Measurements from ENCODE around the gene DALRD3. TPM values are rescaled to one million over a fixed set of nuclear protein-coding genes. Genes with fewer than 3 reads are reported as not detected.

The DALRD3 gene
- total RNA-seq, 2 experiments from 2014 or later, result 15.1 to 15.6 TPM

- H3K36me3 ChIP-seq (ENCODE audit: insufficient read depth, low read length), result peaks cover 11% of the 10 kb centered on the region
- no peak overlapping the region for H3K27ac Mint-ChIP-seq
- H3K9me3 ChIP-seq (ENCODE audit: control insufficient read depth in 1 of 2, insufficient read depth in 1 of 2, low read length in 2 of 2), result no peaks in the 10 kb centered on the region
- H3K9me3 Mint-ChIP-seq, result no peaks in the 10 kb centered on the region
- TF ChIP-seq CTCF (IDR thresholded peaks at IDR 0.05), result no peak
- POLR2A ChIA-PET, result interaction anchor here (2.6 kb wide), 1 partner anchor 14 kb away, joined by 13 read pairs; the partner anchor contains the start of gene WDR6
- no peaks in the 10 kb centered on the region for H3K27me3 ChIP-seq (ENCODE audit: control insufficient read depth in 1 of 2, insufficient read depth in 2 of 2, low read length in 2 of 2)
- H3K4me1 Mint-ChIP-seq (ENCODE audit: low read depth), result peaks cover 33% of the 10 kb centered on the region
- H3K4me3 ChIP-seq (ENCODE audit: low read length), result no peak overlapping the region
- H3K4me3 Mint-ChIP-seq, result no peak overlapping the region
- peaks cover 37% of the 10 kb centered on the region for H3K4me1 ChIP-seq (ENCODE audit: insufficient read depth, low read length)
- DNase-seq, result no peak
- CTCF ChIA-PET, result no interaction called here
- intact Hi-C loops (cut with DNase I, micrococcal nuclease), result no loop called here
- no peaks in the 10 kb centered on the region for H3K27me3 Mint-ChIP-seq
- H3K36me3 Mint-ChIP-seq (ENCODE audit: low read depth), result peaks cover 24% of the 10 kb centered on the region
- H3K27ac ChIP-seq (ENCODE audit: low read depth in 1 of 2, low read length in 2 of 2), result no peak overlapping the region
- ATAC-seq (ENCODE audit: poor library complexity), result no peak
Observed at GRCh38 chr3:48993834-48994233, 24.5 kb downstream of the DALRD3 start.

- Histone ChIP-seq H3K27me3 (ENCODE audit: control insufficient read depth in 1 of 2, insufficient read depth in 2 of 2, low read length in 2 of 2) (no peaks in the 10 kb centered on the region), H3K4me3 (ENCODE audit: low read length) (peak overlapping the region; percentile 81), H3K9me3 (ENCODE audit: control insufficient read depth in 1 of 2, insufficient read depth in 1 of 2, low read length in 2 of 2) (no peaks in the 10 kb centered on the region), H3K4me1 (ENCODE audit: insufficient read depth, low read length) (peaks cover 48% of the 10 kb centered on the region), H3K36me3 (ENCODE audit: insufficient read depth, low read length) (peaks cover 11% of the 10 kb centered on the region), H3K27ac (ENCODE audit: low read depth in 1 of 2, low read length in 2 of 2) (peak overlapping the region; percentile 52 to 71)
- CTCF ChIA-PET, result interaction anchor here (2.3 to 6.6 kb wide), 2 partner anchors 15 to 30 kb away, joined by 14 to 100 read pairs; partner anchors contain the start of genes NDUFAF3 and WDR6
- DNase-seq (no peak), ATAC-seq (ENCODE audit: poor library complexity) (no peak)
- intact Hi-C loops (cut with DNase I, micrococcal nuclease), result loop anchor here in 1 of 2 experiments (2.0 kb wide), 1 partner anchor 15 kb away; the partner anchor contains the start of gene WDR6
- peak overlapping the region; percentile 85 for H3K4me3 Mint-ChIP-seq
- no peaks in the 10 kb centered on the region for H3K27me3 Mint-ChIP-seq
- POLR2A ChIA-PET, result interaction anchor here (1.0 to 7.2 kb wide), 7 partner anchors 16 to 348 kb away, joined by 3 to 146 read pairs (median 43); partner anchors contain the start of genes DALRD3, IMPDH2, NDUFAF3 and QRICH1
- no peaks in the 10 kb centered on the region for H3K9me3 Mint-ChIP-seq
- peak overlapping the region; percentile 94 for H3K27ac Mint-ChIP-seq
- peaks cover 40% of the 10 kb centered on the region for H3K4me1 Mint-ChIP-seq (ENCODE audit: low read depth)
- H3K36me3 Mint-ChIP-seq (ENCODE audit: low read depth), result peaks cover 29% of the 10 kb centered on the region
- no peak for TF ChIP-seq CTCF (IDR thresholded peaks at IDR 0.05)
Observed at GRCh38 chr3:48991851-48992545, 26.4 kb downstream of the DALRD3 start.

GRCh38 chr3:48990636-48991469, 27.5 kb downstream of the DALRD3 start:
- Histone ChIP-seq H3K27ac (ENCODE audit: low read depth in 1 of 2, low read length in 2 of 2) (peak overlapping the region; percentile 52 to 71), H3K27me3 (ENCODE audit: control insufficient read depth in 1 of 2, insufficient read depth in 2 of 2, low read length in 2 of 2) (no peaks in the 10 kb centered on the region), H3K4me1 (ENCODE audit: insufficient read depth, low read length) (peaks cover 48% of the 10 kb centered on the region), H3K4me3 (ENCODE audit: low read length) (peak overlapping the region; percentile 81), H3K9me3 (ENCODE audit: control insufficient read depth in 1 of 2, insufficient read depth in 1 of 2, low read length in 2 of 2) (no peaks in the 10 kb centered on the region), H3K36me3 (ENCODE audit: insufficient read depth, low read length) (peaks cover 11% of the 10 kb centered on the region)
- Mint-ChIP-seq H3K27ac (peak overlapping the region; percentile 94), H3K9me3 (no peaks in the 10 kb centered on the region), H3K27me3 (no peaks in the 10 kb centered on the region), H3K4me1 (ENCODE audit: low read depth) (peaks cover 40% of the 10 kb centered on the region), H3K36me3 (ENCODE audit: low read depth) (peaks cover 29% of the 10 kb centered on the region), H3K4me3 (peak overlapping the region; percentile 96)
- TF ChIP-seq CTCF (IDR thresholded peaks at IDR 0.05), result no peak
- DNase-seq, result peak in 5 of 14 experiments; percentile 13 to 66 (median 41)
- ChIA-PET POLR2A (interaction anchor here (0.8 to 7.2 kb wide), 9 partner anchors 17 to 349 kb away, joined by 3 to 146 read pairs (median 11); partner anchors contain the start of genes DALRD3, IMPDH2, NDUFAF3 and QRICH1), CTCF (interaction anchor here (2.3 to 6.6 kb wide), 3 partner anchors 16 to 38 kb away, joined by 14 to 100 read pairs (median 16); partner anchors contain the start of genes IMPDH2, NDUFAF3 and WDR6)
- peak; percentile 9 for ATAC-seq (ENCODE audit: poor library complexity)
- intact Hi-C loops (cut with DNase I, micrococcal nuclease), result loop anchor here in 1 of 2 experiments (2.0 kb wide), 1 partner anchor 16 kb away; the partner anchor contains the start of gene WDR6
